HuH-7.5 (cell line): ENCODE data around the gene C1orf116.
"Not testable (repeated sequence)": the region's sequence is repeated elsewhere in the genome, so short reads cannot be mapped to it uniquely, and the experiment has no call there.

ENCODE experiments used
- DNase-seq: peaks from one replicate; pipeline ENCODE4 v3.0.0; 2011; ENCODE audit warnings: low spot score

The C1orf116 gene

DNA sequence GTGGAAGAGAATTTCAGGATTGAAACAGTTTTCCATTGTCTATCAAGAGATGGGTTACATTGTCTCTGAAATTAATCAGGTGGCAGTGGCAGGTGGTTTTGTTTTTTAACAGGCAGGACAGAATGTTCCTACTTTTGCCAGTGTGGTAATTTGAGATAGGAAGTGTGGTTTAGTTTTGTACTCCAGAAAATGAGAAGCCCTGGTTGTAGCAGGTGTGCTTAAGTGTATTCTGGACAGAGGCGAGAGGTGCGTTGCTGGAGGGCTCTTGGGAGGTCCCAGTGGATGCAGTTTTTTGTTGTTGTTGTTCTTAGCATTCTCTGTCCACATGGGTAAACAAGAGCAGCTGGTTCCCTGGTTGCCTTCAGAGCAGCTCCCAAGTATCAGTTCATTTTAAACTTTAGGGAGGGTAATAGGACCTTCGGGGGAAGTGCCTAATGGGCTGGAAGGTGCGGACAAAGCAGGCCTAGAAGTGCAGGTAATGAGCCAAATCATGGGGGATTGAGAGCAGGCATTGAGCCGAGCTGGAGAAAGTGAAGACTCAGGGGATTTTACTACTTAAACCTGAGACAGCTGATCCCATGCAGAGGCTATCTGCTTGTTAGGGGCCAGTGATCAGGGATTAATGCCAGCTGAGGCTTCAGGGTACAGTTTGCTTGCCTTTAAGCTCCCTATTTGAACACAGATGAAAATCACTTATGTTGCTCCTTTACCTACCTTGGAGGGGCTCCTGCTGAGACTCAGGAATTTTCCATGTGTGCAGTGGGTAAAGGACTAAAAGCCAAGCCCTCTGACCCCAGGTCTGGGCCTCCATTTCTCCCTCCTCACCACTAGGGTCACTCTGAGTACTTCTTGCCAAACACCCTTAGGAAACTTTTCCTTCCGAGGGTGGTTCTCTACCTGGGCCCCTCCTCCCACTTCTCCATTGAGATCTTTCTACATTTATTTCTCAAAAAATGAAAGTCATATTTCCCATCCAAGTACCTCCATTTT is 26.6 kb upstream of the C1orf116 start:
- DNase-seq: no peak

- DNase-seq: no peak
These were observed 25.7 kb upstream of the C1orf116 start for GRCh38 chr1:207058252-207058651.

DNA sequence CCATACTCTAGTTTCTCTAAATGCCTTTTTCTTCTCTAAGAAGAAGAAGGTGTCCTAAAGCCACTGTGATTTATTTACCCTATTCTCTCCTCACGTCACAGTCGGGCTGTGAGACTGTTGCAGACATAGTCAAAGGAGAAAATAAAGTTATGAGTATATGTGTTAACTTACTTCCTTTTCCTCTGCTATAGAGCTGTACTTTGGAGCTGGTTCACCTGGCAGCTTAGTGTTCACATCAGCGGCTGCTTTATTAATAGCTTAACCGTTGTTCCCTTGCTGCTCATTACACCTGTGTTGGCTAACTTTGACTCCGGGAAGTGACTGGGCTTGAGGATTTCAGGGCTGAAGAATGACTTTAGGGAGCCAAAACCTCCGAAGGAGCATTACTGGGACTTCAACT is 24.1 kb upstream of the C1orf116 start:
- no peak for DNase-seq

DNA sequence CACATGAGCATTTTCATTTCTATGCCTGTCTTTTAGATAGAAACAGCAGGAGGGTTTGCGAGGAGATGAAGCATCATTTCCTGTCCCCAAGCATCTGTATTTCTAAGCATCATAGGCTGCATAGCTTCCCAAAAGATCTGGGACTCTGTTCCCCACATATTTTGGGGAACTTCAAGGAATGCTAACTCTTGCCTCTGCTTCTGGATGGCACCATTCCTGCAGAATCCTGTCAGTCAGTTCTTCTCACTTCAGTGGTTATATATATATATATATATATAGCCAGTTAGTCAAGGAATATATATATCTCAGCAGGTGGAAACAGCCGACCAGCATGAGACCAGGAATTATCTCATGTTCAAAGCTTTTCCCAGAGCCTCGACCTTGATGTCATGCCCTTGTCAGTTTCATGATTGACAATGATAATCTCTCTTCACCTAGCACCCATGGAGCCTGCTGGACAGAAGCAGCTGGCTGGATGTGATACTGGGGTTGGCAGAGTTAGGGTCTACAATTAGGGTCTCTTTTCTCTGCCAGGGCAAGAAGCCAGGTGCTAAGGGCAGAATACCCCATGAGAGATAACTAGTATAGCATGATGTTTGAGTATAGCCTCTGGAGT is 22.9 kb upstream of the C1orf116 start:
- DNase-seq: no peak

- DNase-seq: no peak
These were observed 21.9 kb upstream of the C1orf116 start for GRCh38 chr1:207054491-207054890.

DNA sequence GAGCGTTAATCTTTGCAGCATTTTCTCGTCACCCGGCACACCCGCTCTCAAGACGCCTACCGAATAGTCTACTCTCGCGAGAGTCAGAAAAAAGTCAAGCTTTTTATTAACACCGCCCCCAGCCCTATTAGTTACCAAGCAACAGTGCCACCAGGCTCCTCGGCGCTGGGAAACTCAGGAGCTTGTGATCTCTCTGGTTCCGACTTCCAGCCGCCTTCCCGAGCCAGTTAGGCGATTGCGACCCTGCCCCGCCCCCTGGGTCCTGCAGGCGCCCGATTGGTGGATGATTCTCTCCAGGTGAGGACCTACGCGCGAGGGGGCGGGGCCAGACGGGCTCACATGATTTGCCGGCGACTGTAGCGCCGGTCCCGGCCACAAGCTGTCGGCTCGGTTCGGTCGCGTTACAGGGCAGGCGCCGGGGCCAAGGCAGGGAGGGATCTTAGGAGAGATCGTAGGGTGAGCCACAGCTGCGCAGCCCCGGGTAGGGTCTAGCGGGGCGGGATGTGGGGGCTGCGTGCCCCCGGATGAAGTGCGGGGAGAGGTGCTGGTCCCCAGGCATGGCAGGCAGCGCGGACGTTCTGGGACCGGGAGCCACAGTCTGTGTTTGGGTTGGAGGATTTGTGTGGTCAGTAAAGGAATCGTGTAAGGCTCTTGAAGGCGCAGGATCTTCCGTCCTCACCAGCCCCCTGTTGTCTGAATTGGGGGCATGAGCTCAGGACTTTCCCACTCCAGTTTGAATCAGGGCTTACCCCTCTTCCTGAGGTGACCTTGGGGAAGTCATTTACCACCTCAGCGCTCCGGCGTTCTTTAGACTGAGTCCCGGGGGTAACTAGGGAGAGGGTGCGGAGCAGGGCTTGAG is 20.6 kb upstream of the C1orf116 start, which contains the start of gene PFKFB2:
Gene PFKFB2, plus strand, starts transcription at position 365 of the 859 bp plus-strand sequence. CDS start 1,443 bp downstream, outside the sequence.
- DNase-seq: peak; percentile 86

DNA sequence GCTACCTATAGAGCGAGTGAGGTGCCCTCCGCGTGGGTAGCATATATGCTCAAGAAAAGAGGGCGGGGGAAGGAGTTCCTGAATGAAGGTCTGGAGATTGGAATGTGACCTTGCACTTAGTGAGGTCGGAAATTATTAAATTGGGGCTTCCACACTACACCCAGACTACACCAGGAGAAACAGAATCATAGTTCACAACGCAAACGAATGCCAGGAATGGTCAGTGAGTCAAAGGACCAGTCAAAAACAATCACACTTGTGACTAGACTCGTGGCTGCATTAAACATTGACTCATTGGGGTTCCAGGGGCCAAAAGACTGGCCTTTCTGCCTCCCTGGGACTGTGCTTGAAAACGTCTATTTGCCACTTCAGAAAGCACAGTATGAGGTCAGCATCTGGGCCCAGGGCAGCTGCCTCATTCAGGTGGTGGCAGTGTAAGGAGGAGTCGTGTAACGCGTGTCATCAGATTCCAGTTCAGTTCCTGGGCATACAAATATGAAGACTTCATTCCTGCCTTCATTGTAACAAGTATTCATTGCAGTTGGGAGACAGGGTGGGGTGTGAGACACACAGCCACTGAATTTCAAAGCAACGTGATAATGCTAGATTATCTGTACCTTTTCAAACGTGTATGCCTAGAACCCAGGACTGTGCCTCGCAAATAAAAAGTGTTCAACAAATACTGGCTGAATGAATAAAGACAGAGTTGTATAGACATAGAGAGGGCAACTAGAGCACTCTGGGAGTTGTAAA is 18.8 kb upstream of the C1orf116 start, which contains the start of gene YOD1:
Gene YOD1, minus strand, starts transcription at position 18 of the 753 bp plus-strand sequence. CDS start 178 bp downstream, outside the sequence.
- DNase-seq: no peak

GRCh38 chr1:207050480-207051190 is 18.1 kb upstream of the C1orf116 start:
- peak; percentile 45 for DNase-seq

DNA sequence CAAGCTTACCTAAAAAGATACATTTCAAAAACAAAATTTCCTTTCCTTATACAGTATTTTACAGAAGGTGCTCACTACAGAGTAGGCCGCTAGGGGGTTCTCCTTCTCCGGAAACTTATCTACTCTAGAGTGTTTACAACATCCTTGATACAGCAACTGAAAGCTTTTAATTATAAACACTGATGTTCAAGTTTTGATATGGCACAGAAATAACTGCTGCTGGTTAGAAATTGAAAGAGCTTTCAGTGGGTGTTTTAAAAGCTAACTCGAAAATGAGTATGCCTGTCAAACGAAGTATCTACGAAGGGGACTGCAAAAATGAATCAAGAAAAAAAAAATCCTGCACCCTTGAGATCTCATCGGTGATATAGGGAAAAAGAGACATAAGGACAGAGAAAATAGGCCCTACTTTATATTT is 17.4 kb upstream of the C1orf116 start:
- peak; percentile 40 for DNase-seq

DNA sequence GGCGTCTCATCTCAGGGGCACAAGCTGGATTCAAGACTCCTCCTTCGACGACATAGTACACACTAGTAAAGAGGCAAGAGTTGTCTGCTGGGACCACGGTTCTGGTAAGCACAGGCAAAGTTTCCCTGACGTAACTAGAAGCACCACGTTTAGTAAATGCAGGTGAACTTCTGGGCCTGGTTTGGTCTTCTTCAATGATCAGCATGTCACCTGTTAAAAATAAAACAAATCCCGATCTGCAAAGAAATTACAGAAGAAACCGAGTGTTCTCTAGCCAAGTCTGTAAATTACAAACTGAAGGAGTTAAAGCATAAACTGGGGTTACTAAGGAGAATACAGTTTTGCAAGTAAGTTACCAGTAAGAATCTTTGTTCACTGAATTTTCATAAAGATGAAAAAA is 17.0 kb upstream of the C1orf116 start:
- DNase-seq: no peak

- no peak for DNase-seq
These were observed 16.5 kb upstream of the C1orf116 start for GRCh38 chr1:207049054-207049453.

DNA sequence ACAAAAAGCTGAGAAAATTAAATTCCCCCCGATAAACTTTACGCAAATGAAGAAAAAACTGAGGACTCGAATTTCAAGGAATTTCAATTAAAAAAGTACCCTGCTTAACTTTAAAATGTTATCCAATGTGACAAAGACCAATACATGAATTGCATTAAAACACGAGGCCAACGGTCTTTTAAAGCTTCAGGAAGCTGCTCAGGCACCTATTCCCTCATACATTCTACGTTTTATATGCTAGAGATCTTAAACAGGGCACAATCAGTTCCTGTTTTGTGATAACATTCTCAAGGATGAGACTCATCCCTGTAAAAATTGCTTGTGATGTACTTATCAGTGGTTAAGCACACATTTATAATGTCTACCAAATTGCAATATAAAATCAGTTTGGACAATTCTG is 15.5 kb upstream of the C1orf116 start:
- DNase-seq: no peak

- no peak for DNase-seq
These were observed 14.9 kb upstream of the C1orf116 start for GRCh38 chr1:207047505-207047904.

- no peak for DNase-seq
These were observed 12.9 kb upstream of the C1orf116 start for GRCh38 chr1:207045453-207045852.

DNA sequence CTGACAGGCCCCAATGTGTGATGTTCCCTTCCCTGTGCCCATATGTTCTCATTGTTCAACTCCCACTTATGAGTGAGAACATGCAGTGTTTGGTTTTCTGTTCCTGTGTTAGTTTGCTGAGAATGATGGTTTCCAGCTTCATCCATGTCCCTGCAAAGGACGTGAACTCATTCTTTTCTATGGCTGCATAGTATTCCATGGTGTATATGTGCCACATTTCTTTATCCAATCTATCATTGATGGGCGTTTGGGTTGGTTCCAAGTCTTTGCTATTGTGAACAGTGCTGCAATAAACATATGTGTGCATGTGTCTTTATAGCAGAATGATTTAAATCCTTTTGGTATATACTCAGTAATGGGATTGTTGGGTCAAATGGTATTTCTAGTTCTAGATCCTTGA is 8.8 kb upstream of the C1orf116 start:
- not testable (repeated sequence) for DNase-seq

DNA sequence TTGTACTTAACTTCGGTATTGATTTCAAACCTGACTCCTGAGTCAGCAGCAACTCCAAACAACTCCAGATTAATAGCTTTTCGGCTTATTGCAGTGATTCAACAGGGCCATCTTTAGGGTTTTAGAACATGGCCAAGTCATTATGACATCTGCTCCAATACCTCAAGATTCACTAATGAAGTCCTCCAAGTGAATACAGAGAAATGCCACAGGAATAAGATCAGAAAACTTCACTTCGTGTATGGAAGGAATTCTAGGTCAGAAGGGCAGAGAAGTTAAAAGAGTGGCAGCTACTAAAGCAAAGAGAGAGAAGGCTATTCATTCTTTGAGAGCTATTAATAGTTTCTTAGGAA is 7.6 kb upstream of the C1orf116 start:
- DNase-seq: no peak

GRCh38 chr1:207039380-207040180 is 7.0 kb upstream of the C1orf116 start:
- no peak for DNase-seq

GRCh38 chr1:207036865-207037264 is 4.3 kb upstream of the C1orf116 start:
- no peak for DNase-seq

- DNase-seq: no peak
These were observed 3.5 kb upstream of the C1orf116 start for GRCh38 chr1:207035877-207036551.
